Suprapubic skin (tissue), 3 donors: ENCODE data around the gene OSBPL3.

Source experiments
- CTCF ChIP-seq, 2 donors: fragments of 200-600 bp in 1 of 2; fragments of 450-650 bp in 1 of 2; sonication (generic) in 1 of 2; IDR thresholded peaks; one replicate each; pipeline ENCODE4 v1.5.1; 2016 to 2019; ENCODE audit warnings: antibody characterized with exemption in 2 of 2, mild to moderate bottlenecking in 1 of 2, moderate library complexity in 1 of 2
- POLR2AphosphoS5 ChIP-seq, 3 donors: sonication (generic); formaldehyde crosslinking; IDR thresholded peaks; one replicate each; pipeline ENCODE4 v1.6.1; 2017; ENCODE audit warnings: antibody characterized with exemption in 3 of 3

GRCh38 chr7:24831240-24831639 lies 148.7 kb downstream of the OSBPL3 start:
- no peak for TF ChIP-seq CTCF (IDR thresholded peaks at IDR 0.05)
- TF ChIP-seq POLR2AphosphoS5 (IDR thresholded peaks at IDR 0.05): no peak
